Measurements from ENCODE around the gene PDS5B.

PDS5B gene

DNA sequence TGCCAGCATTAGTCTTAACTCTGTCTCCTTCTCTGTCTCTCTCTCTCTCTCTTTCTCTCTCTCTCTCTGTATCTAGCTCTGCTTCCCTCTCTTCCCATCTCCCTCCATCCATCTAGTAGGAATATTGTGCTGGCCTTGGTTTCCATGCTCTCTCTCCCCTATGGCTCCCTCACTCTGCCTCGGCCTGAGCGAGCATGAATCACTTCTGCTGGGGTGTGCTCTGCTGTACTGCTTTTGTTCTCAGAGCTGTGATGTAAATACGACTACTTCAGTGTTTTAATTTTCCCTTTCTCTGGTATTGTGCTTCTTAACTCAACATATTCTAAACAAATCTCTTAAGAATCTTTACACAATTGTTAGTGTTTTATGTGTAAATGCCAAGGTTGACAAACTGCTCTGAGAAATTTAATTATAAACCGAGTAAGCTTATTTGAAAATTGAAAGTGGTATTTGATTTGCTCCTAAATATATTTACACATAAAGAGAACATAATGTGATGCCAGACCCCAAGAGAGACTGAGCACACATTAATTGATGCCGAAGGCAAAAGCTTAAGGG lies 218.5 kb downstream of the PDS5B start:
- DNase-seq (ENCODE audit: low read depth) = no peak
- TF ChIP-seq, protein P1, sequence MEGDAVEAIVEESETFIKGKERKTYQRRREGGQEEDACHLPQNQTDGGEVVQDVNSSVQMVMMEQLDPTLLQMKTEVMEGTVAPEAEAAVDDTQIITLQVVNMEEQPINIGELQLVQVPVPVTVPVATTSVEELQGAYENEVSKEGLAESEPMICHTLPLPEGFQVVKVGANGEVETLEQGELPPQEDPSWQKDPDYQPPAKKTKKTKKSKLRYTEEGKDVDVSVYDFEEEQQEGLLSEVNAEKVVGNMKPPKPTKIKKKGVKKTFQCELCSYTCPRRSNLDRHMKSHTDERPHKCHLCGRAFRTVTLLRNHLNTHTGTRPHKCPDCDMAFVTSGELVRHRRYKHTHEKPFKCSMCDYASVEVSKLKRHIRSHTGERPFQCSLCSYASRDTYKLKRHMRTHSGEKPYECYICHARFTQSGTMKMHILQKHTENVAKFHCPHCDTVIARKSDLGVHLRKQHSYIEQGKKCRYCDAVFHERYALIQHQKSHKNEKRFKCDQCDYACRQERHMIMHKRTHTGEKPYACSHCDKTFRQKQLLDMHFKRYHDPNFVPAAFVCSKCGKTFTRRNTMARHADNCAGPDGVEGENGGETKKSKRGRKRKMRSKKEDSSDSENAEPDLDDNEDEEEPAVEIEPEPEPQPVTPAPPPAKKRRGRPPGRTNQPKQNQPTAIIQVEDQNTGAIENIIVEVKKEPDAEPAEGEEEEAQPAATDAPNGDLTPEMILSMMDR (IDR thresholded peaks at IDR 0.05; ENCODE audit: control insufficient read depth, extremely low read depth, insufficient read depth) = no peak
- no peak overlapping the region for H3K4me3 ChIP-seq (ENCODE audit: low read depth, low read length)

DNA sequence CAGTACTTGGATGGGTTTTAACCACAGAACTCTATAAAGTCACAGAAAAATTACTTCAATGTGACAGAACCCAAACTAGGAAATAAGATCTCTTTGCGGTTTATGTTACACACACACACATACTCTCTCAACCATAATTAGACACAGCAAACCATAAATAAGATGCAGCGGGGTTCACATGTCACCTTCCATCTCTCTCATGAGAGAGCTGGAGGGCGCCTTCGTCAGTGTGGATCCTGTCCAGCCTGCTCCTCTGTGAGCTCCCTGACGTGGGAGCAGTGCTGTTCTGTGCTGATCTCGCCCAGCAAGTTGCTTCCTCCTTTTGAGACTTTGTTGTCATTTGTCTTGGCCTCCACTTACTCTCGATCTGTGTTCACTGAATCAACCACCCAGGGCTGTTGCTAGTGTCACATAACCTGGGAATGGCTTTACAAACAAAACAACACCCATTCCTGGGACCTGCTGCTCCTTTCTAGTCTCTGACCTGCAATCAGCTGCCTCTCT lies 225.1 kb downstream of the PDS5B start:
- no peak overlapping the region for H3K4me3 ChIP-seq (ENCODE audit: low read depth, low read length)
- DNase-seq (ENCODE audit: low read depth) = peak; percentile 4
- TF ChIP-seq, protein P1 (IDR thresholded peaks at IDR 0.05; ENCODE audit: control insufficient read depth, extremely low read depth, insufficient read depth) = no peak

DNA sequence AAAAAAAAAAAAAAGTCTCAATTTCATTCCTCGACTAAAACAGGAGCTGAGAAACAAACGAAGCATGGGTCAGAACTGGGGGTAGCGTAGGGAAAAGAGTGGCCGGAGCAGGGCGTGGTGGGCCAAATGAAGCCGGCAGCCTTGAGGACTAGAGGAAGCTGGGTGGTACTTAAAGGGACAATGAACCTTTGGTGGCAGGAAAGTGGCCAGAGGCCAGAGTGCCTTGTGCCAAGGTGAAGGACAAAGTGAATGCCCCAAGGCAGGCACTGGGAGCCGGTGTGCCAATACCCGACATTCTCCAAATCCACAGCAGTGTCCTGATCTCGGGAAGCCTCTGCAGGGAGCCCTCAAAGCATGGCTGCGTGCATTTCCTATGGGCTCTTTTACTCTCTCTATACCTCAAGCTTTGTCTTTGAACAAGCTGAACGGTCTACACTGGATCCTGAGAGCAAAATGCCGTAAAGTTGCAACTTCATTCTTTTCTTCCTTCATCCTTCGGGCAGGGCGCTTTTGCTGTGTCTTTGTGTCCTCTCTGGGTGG lies 235.0 kb downstream of the PDS5B start:
- H3K4me3 ChIP-seq (ENCODE audit: low read depth, low read length) = no peak overlapping the region
- TF ChIP-seq, protein P1 (IDR thresholded peaks at IDR 0.05; ENCODE audit: control insufficient read depth, extremely low read depth, insufficient read depth) = no peak
- no peak for DNase-seq (ENCODE audit: low read depth)

DNA sequence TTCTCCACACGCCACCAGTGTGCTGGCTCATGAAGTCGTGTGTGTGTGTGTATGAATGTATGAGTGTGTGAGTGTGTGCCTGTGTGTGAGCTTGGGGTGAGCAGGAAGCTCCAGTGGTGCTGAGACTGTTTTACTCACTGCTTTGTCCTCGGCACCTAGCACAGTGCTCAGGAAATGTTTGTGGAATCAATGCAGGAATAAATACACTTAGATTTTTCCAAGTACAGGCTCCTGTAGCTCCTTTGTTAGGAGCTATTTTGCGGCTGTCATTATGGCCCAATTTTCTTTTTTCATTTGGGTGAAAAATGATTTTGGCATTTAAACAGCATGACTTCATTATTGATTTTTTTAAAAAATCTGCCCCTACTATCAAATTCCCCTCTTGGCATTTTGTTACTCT lies 236.5 kb downstream of the PDS5B start:
- H3K4me3 ChIP-seq (ENCODE audit: low read depth, low read length) = no peak overlapping the region
- TF ChIP-seq, protein P1 (IDR thresholded peaks at IDR 0.05; ENCODE audit: control insufficient read depth, extremely low read depth, insufficient read depth) = no peak
- DNase-seq (ENCODE audit: low read depth) = no peak

DNA sequence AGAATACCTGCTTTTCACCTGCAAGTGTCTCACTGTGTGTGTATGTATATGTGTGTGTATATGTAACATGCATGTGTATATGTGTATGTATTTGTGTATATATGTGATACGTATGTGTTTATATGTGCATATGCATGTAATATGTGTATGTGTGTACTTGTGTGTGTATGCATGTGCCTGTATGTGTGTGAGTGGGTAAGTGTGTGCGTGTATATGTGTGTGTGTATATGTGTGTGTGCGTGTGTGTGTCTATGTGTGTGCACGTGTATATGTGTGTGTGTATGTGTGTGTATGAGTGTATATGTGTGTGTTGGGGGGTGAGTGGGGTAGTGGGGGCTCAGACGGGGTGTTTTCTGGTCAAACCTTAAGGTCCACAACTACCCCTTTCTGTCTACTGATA lies 237.3 kb downstream of the PDS5B start:
- H3K4me3 ChIP-seq (ENCODE audit: low read depth, low read length) = no peak overlapping the region
- DNase-seq (ENCODE audit: low read depth) = no peak
- TF ChIP-seq, protein P1 (IDR thresholded peaks at IDR 0.05; ENCODE audit: control insufficient read depth, extremely low read depth, insufficient read depth) = no peak

DNA sequence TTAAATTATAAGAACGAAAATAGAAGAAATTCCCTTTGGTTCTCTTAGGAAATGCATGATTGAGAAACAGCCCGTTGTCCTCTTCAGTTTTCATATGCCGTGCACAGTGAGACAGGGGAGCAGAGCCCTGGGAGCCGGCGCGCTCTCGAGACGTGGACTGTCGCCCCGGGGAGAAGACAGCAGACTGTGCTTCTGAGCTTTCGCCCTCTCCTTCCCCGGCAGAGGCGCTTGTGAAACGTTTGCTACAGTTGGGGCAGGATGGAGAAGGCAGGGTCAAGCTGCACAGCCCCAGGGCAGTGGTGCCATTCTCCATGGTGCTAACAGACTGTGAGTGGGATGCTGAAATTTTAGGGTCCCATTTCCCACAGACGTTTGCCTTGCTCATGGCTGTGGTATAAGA lies 237.8 kb downstream of the PDS5B start:
- TF ChIP-seq, protein P1 (IDR thresholded peaks at IDR 0.05; ENCODE audit: control insufficient read depth, extremely low read depth, insufficient read depth) = no peak
- no peak overlapping the region for H3K4me3 ChIP-seq (ENCODE audit: low read depth, low read length)
- no peak for DNase-seq (ENCODE audit: low read depth)

DNA sequence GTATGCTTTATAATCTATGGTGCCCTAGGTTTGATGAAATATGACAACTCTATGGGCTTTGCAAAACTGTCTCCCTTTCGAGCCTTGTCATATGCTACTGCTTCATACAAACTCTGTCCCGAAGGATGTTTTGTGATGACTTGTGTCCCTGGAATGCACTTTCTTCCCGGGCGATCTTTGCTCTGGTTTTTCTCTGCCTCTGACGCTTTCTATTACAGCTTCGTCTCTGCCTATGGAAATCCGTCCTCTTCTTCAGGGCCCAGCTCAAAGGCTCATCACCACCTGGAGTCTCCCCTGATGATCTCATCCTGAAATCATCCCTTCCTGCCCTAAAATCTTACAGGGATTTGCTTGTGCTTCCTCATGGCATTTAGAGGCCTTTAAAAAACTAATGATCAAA lies 238.4 kb downstream of the PDS5B start:
- TF ChIP-seq, protein P1 (IDR thresholded peaks at IDR 0.05; ENCODE audit: control insufficient read depth, extremely low read depth, insufficient read depth) = no peak
- no peak overlapping the region for H3K4me3 ChIP-seq (ENCODE audit: low read depth, low read length)
- no peak for DNase-seq (ENCODE audit: low read depth)
